HAP-1 (cell line): ENCODE results near the gene TMCO1.
A peak's percentile ranks its signal among the peaks of the same experiment; 100 is the strongest.
"Not testable (repeated sequence)": the region's sequence is repeated elsewhere in the genome, so short reads cannot be mapped to it uniquely, and the experiment has no call there.

ENCODE experiments used
- DNase-seq, 2 experiments: peaks; one replicate each; pipeline ENCODE4 v3.0.0-alpha.2; 2016 to 2020; ENCODE audit warnings: low spot score in 2 of 2
- H3K27me3 ChIP-seq: fragments of 250-450 bp; sonication (Bioruptor Pico); 2 replicates; pipeline ENCODE4 v1.5.1; 2020; ENCODE audit warnings: low read depth, mild to moderate bottlenecking, moderate library complexity
- H3K36me3 ChIP-seq: fragments of 250-450 bp; sonication (Bioruptor Pico); replicated peaks from 2 replicates; pipeline ENCODE4 v1.5.1; 2020; ENCODE audit warnings: mild to moderate bottlenecking
- H3K4me1 ChIP-seq: fragments of 250-450 bp; sonication (Bioruptor Pico); 2 replicates; pipeline ENCODE4 v1.5.1; 2020; ENCODE audit warnings: mild to moderate bottlenecking
- H3K4me3 ChIP-seq: fragments of 250-450 bp; sonication (Bioruptor Pico); 2 replicates; pipeline ENCODE4 v1.5.1; 2020; ENCODE audit warnings: mild to moderate bottlenecking, moderate library complexity
- H3K9me3 ChIP-seq: fragments of 250-450 bp; sonication (Bioruptor Pico); 2 replicates; pipeline ENCODE4 v1.5.1; 2020; ENCODE audit warnings: mild to moderate bottlenecking, moderate library complexity
- in situ Hi-C: fragments of 300-500 bp; cut with MboI; formaldehyde crosslinking; loops from 3 replicates; pipeline ENCODE4 v1.14.3; 2020; ENCODE audit warnings: low sequenced_read_pairs, inconsistent platforms, mixed read lengths

Gene TMCO1

GRCh38 chr1:165726841-165727240, 41.8 kb downstream of the TMCO1 start:
- in situ Hi-C loops, result no loop called here
- H3K4me1 ChIP-seq, result no peaks in the 10 kb centered on the region
- H3K9me3 ChIP-seq, result no peaks in the 10 kb centered on the region
- no peak for DNase-seq
- H3K36me3 ChIP-seq, result peaks cover 18% of the 10 kb centered on the region
- no peaks in the 10 kb centered on the region for H3K27me3 ChIP-seq
- H3K4me3 ChIP-seq, result no peak overlapping the region

GRCh38 chr1:165726169-165726568, 42.5 kb downstream of the TMCO1 start:
- in situ Hi-C loops, result no loop called here
- H3K4me3 ChIP-seq, result no peak overlapping the region
- peaks cover 15% of the 10 kb centered on the region for H3K36me3 ChIP-seq
- no peak for DNase-seq
- peaks cover 3% of the 10 kb centered on the region; the same call in 1 of the 2 replicates for H3K4me1 ChIP-seq
- H3K9me3 ChIP-seq, result no peaks in the 10 kb centered on the region
- no peaks in the 10 kb centered on the region for H3K27me3 ChIP-seq

- in situ Hi-C loops, result no loop called here
- H3K9me3 ChIP-seq, result no peaks in the 10 kb centered on the region
- DNase-seq, result peak; percentile 52 to 65
- H3K4me3 ChIP-seq, result no peak overlapping the region
- no peaks in the 10 kb centered on the region for H3K36me3 ChIP-seq
- H3K4me1 ChIP-seq, result peaks cover 3% of the 10 kb centered on the region; the same call in 1 of the 2 replicates
- no peaks in the 10 kb centered on the region; the same call in 1 of the 2 replicates for H3K27me3 ChIP-seq
Measured at GRCh38 chr1:165717918-165718515, 50.7 kb downstream of the TMCO1 start.

- in situ Hi-C loops, H3K36me3 ChIP-seq, H3K4me3 ChIP-seq, H3K9me3 ChIP-seq, H3K4me1 ChIP-seq, DNase-seq, H3K27me3 ChIP-seq: not testable (repeated sequence)
Measured at GRCh38 chr1:165716265-165717051, 52.2 kb downstream of the TMCO1 start.

GRCh38 chr1:165712764-165713163, 55.9 kb downstream of the TMCO1 start:
- in situ Hi-C loops, result no loop called here
- H3K4me1 ChIP-seq, result no peaks in the 10 kb centered on the region
- peaks cover 3% of the 10 kb centered on the region; the same call in 1 of the 2 replicates for H3K27me3 ChIP-seq
- no peak overlapping the region for H3K4me3 ChIP-seq
- no peaks in the 10 kb centered on the region for H3K36me3 ChIP-seq
- H3K9me3 ChIP-seq, result no peaks in the 10 kb centered on the region
- no peak for DNase-seq

- in situ Hi-C loops, result no loop called here
- no peak for DNase-seq
- Histone ChIP-seq H3K9me3 (no peaks in the 10 kb centered on the region), H3K4me1 (no peaks in the 10 kb centered on the region), H3K4me3 (no peak overlapping the region), H3K27me3 (peaks cover 14% of the 10 kb centered on the region), H3K36me3 (no peaks in the 10 kb centered on the region)
Measured at GRCh38 chr1:165707984-165708706, 60.5 kb downstream of the TMCO1 start.

GRCh38 chr1:165703648-165704047, 65.0 kb downstream of the TMCO1 start:
- Histone ChIP-seq H3K36me3 (no peaks in the 10 kb centered on the region), H3K4me1 (peaks cover 2% of the 10 kb centered on the region; the same call in 1 of the 2 replicates), H3K27me3 (peaks cover 14% of the 10 kb centered on the region), H3K9me3 (no peaks in the 10 kb centered on the region), H3K4me3 (no peak overlapping the region)
- in situ Hi-C loops, result no loop called here
- DNase-seq, result no peak

- DNase-seq, H3K9me3 ChIP-seq, in situ Hi-C loops: not testable (repeated sequence)
Measured at GRCh38 chr1:165701922-165702321, 66.7 kb downstream of the TMCO1 start.

GRCh38 chr1:165699577-165699976, 69.1 kb downstream of the TMCO1 start:
- peaks cover 18% of the 10 kb centered on the region for H3K4me1 ChIP-seq
- no peaks in the 10 kb centered on the region; the same call in 1 of the 2 replicates for H3K36me3 ChIP-seq
- no peak for DNase-seq
- H3K9me3 ChIP-seq, result no peaks in the 10 kb centered on the region
- in situ Hi-C loops, result no loop called here
- H3K4me3 ChIP-seq, result no peak overlapping the region
- no peaks in the 10 kb centered on the region; the same call in 1 of the 2 replicates for H3K27me3 ChIP-seq

More at GRCh38 chr1:165701922-165702321, 66.7 kb downstream of the TMCO1 start:
- H3K27me3 ChIP-seq, H3K36me3 ChIP-seq, H3K4me3 ChIP-seq, H3K4me1 ChIP-seq: not testable (repeated sequence)

GRCh38 chr1:165698761-165699052, 70.0 kb downstream of the TMCO1 start:
- no peaks in the 10 kb centered on the region for H3K9me3 ChIP-seq
- H3K27me3 ChIP-seq, result no peaks in the 10 kb centered on the region; the same call in 1 of the 2 replicates
- peaks cover under 1% of the 10 kb centered on the region; the same call in 1 of the 2 replicates for H3K36me3 ChIP-seq
- H3K4me1 ChIP-seq, result peaks cover 18% of the 10 kb centered on the region
- H3K4me3 ChIP-seq, result peak overlapping the region; percentile 66
- in situ Hi-C loops, result no loop called here
- DNase-seq, result no peak

- Histone ChIP-seq H3K9me3 (no peaks in the 10 kb centered on the region), H3K27me3 (no peaks in the 10 kb centered on the region; the same call in 1 of the 2 replicates), H3K36me3 (peaks cover 5% of the 10 kb centered on the region; the same call in 1 of the 2 replicates), H3K4me1 (peaks cover 18% of the 10 kb centered on the region), H3K4me3 (peak within 1 kb of the TSS; percentile 66)
- in situ Hi-C loops, result no loop called here
- peak; percentile 90 to 96 for DNase-seq
Measured at GRCh38 chr1:165697881-165698760, 70.5 kb downstream of the TMCO1 start, which contains the start of gene ALDH9A1. Gene ALDH9A1 (minus strand): TSS chr1:165698562. CDS start chr1:165698558, 4 bp downstream.

GRCh38 chr1:165697491-165697880, 71.2 kb downstream of the TMCO1 start:
- Histone ChIP-seq H3K4me1 (peaks cover 18% of the 10 kb centered on the region), H3K9me3 (no peaks in the 10 kb centered on the region), H3K36me3 (peaks cover 5% of the 10 kb centered on the region; the same call in 1 of the 2 replicates), H3K4me3 (peak overlapping the region; percentile 66), H3K27me3 (no peaks in the 10 kb centered on the region; the same call in 1 of the 2 replicates)
- peak; percentile 43 to 56 for DNase-seq
- in situ Hi-C loops, result no loop called here

- Histone ChIP-seq H3K4me1 (peaks cover 18% of the 10 kb centered on the region), H3K4me3 (no peak overlapping the region), H3K27me3 (no peaks in the 10 kb centered on the region; the same call in 1 of the 2 replicates), H3K9me3 (no peaks in the 10 kb centered on the region), H3K36me3 (peaks cover 5% of the 10 kb centered on the region; the same call in 1 of the 2 replicates)
- peak; percentile 65 to 92 for DNase-seq
- in situ Hi-C loops, result no loop called here
Measured at GRCh38 chr1:165696625-165697100, 72.0 kb downstream of the TMCO1 start.
